Choroid plexus epithelial cell (primary cell): Measurements from ENCODE around the gene ITGB8.
"Not testable (repeated sequence)": the region's sequence is repeated elsewhere in the genome, so short reads cannot be mapped to it uniquely, and the experiment has no call there.

ENCODE experiments used
- DNase-seq: peaks from one replicate; pipeline ENCODE4 v3.0.0-alpha.2; 2010; ENCODE audit warnings: low read depth
- H3K4me3 ChIP-seq: 2 replicates; pipeline ENCODE4 v1.5.1; 2011; ENCODE audit warnings: low read depth, mild to moderate bottlenecking, control low read depth, low read length, moderate library complexity
- TF ChIP-seq, protein P1 (sequence below): conservative IDR thresholded peaks from 2 replicates; pipeline ENCODE4 v1.5.1; 2011; ENCODE audit warnings: low read depth, mild to moderate bottlenecking, control low read depth, inconsistent platforms, low read length, moderate library complexity

The ITGB8 gene

DNA sequence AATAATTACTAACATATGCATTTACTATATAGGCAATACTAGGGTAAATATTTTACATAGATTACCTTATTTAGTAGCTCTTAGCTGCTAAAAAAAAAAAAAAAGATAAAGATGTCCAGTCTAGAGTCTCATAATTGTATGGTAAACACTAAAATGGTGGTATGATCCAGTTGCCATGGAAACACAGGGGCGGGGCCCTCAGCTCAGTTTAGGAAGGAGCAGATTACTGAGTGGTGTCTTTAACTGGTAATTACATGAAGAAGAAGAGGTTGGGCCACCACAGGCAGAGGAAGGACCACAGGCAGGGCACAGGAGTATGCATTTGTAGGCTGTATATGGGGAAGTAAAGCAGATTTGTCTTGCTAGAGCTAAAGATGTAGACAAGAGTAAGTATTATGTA lies 43.7 kb downstream of the ITGB8 start:
- no peak overlapping the region for H3K4me3 ChIP-seq
- no peak for DNase-seq
- TF ChIP-seq, protein P1, sequence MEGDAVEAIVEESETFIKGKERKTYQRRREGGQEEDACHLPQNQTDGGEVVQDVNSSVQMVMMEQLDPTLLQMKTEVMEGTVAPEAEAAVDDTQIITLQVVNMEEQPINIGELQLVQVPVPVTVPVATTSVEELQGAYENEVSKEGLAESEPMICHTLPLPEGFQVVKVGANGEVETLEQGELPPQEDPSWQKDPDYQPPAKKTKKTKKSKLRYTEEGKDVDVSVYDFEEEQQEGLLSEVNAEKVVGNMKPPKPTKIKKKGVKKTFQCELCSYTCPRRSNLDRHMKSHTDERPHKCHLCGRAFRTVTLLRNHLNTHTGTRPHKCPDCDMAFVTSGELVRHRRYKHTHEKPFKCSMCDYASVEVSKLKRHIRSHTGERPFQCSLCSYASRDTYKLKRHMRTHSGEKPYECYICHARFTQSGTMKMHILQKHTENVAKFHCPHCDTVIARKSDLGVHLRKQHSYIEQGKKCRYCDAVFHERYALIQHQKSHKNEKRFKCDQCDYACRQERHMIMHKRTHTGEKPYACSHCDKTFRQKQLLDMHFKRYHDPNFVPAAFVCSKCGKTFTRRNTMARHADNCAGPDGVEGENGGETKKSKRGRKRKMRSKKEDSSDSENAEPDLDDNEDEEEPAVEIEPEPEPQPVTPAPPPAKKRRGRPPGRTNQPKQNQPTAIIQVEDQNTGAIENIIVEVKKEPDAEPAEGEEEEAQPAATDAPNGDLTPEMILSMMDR = no peak

DNA sequence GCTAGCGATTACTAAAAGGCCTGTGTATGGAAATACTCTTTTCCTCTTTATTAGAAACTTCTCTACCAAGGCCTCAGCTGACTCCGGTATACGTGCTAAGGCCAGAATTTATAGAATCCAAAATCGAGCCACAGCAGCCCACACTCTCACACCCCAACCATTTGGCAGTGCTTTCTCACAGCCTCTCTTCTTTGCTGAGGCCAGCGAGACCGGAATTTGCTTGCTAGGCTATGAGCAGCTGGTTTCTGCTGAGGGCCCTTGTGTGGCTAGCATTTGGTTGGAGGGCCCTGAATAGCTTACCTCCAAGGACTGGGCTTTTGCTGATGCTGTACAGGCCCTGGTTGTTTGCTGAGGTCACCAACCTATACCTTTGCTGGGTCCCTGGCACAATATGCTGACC lies 46.1 kb downstream of the ITGB8 start:
- TF ChIP-seq, protein P1 = no peak
- DNase-seq = no peak
- no peak overlapping the region for H3K4me3 ChIP-seq

DNA sequence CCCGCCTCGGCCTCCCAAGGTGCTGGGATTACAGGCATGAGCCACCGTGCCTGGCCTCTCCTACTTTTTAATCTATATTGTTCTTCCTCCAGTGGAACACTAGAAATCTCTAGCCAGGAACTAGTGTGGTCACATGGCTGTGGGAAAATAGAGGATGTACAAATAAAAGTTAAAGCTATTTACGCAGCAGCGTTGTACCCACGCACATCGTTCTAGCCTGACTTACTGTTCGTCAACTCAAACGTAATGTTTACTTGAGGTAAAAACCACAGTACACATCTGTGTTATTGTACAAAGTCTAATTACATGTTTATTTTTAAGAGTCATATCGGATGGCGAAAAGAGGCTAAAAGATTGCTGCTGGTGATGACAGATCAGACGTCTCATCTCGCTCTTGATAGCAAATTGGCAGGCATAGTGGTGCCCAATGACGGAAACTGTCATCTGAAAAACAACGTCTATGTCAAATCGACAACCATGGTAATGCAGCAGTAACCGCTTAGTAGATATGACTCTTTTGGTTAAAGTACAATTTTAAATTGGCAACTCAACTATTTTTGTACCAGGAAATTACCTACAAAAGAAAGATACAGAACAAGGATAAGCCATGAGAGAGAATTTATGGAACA lies 50.8 kb downstream of the ITGB8 start:
- H3K4me3 ChIP-seq = no peak overlapping the region
- no peak for DNase-seq
- TF ChIP-seq, protein P1 = no peak

DNA sequence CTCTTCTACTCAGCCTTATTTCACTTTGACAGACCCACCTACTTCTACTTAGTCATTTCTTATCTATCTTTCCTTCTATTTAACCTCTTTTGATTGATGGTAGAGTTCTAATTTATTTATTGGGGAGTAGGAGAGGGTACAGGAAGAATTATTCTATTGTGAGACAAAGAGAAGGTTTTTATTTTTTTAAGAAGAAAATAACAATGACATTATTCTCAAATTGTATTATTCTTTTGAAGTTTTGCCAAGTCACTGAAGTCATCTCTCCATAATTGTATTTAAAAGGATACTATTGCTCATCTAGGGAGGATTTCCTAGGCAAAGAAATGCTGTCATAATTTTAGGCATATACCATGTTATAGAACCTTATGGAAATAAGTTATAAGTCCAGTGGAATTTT lies 52.7 kb downstream of the ITGB8 start:
- DNase-seq = no peak
- H3K4me3 ChIP-seq = no peak overlapping the region
- TF ChIP-seq, protein P1 = no peak

GRCh38 chr7:20385126-20385525 lies 54.4 kb downstream of the ITGB8 start:
- H3K4me3 ChIP-seq = no peak overlapping the region
- DNase-seq = peak; percentile 47
- TF ChIP-seq, protein P1 = no peak

DNA sequence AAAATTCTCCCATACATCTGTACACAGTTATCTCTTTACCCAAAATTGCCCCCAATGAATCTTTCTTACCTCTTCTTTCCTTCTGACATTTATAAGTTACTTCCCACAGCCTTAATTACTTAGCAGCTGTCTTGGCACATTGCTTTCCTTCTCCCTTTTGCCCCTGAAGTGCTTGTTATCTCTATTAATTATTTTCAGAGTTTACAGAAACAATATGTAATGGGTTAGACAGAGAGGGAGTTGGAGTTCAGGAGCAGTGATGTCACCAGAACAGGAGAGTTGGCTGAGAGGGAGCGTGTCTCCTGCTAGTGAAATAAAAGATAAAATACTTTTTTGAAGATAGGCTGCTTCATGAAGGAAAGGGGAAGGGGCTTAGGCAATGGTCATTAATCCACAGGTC lies 57.4 kb downstream of the ITGB8 start:
- DNase-seq = no peak
- TF ChIP-seq, protein P1 = no peak
- H3K4me3 ChIP-seq = no peak overlapping the region

DNA sequence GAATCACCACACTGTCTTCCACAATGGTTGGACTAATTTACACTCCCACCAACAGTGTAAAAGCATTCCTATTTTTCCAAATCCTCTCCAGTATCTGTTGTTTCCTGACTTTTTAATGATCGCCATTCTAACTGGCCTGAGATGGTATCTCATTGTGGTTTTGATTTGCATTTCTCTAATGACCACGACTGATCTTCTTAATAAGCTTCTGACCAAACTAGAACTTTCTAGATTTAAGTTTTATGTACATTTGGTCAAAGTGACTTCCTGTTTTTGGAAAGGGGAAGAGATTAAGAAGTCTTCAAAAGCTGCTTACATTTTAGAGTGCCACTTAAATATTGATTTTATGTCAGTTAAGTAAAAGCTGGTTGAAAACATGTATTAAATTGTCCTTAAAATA lies 58.5 kb downstream of the ITGB8 start:
- not testable (repeated sequence) for DNase-seq, H3K4me3 ChIP-seq
